ENCODE data around the gene CEP295NL.

- TF ChIP-seq CTCF (IDR thresholded peaks at IDR 0.05): no peak
- no peak for TF ChIP-seq EP300 (IDR thresholded peaks at IDR 0.05)
- TF ChIP-seq POLR2A (IDR thresholded peaks at IDR 0.05): no peak
- no peak for TF ChIP-seq POLR2AphosphoS5 (IDR thresholded peaks at IDR 0.05)
Observed at GRCh38 chr17:78844301-78845005, 58.5 kb downstream of the CEP295NL start.

Data from gastroesophageal sphincter (tissue), 3 donors.